Measurements from ENCODE around the gene PLA2G3.

GRCh38 chr22:31106731-31107177 lies 33.6 kb downstream of the PLA2G3 start:
- TF ChIP-seq, protein P1, sequence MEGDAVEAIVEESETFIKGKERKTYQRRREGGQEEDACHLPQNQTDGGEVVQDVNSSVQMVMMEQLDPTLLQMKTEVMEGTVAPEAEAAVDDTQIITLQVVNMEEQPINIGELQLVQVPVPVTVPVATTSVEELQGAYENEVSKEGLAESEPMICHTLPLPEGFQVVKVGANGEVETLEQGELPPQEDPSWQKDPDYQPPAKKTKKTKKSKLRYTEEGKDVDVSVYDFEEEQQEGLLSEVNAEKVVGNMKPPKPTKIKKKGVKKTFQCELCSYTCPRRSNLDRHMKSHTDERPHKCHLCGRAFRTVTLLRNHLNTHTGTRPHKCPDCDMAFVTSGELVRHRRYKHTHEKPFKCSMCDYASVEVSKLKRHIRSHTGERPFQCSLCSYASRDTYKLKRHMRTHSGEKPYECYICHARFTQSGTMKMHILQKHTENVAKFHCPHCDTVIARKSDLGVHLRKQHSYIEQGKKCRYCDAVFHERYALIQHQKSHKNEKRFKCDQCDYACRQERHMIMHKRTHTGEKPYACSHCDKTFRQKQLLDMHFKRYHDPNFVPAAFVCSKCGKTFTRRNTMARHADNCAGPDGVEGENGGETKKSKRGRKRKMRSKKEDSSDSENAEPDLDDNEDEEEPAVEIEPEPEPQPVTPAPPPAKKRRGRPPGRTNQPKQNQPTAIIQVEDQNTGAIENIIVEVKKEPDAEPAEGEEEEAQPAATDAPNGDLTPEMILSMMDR (IDR thresholded peaks at IDR 0.05), result no peak
- TF ChIP-seq POLR2A (IDR thresholded peaks at IDR 0.05), result no peak
- no peak for TF ChIP-seq POLR2AphosphoS5 (IDR thresholded peaks at IDR 0.05)
- TF ChIP-seq EP300 (IDR thresholded peaks at IDR 0.05), result no peak
